Sigmoid colon (tissue), 4 donors: ENCODE measurements around the gene VAV3.

Experiments
- CTCF ChIP-seq, 4 experiments: fragments of 450-650 bp in 3 of 4; fragments of 200-600 bp in 1 of 4; IDR thresholded peaks; one replicate each; pipeline ENCODE4 v1.5.1; 2016 to 2019; ENCODE audit warnings: antibody characterized with exemption in 4 of 4, mild to moderate bottlenecking in 3 of 4, moderate library complexity in 2 of 4
- EP300 ChIP-seq, 4 donors: sonication (generic); formaldehyde crosslinking; IDR thresholded peaks; one replicate each; pipeline ENCODE4 v1.6.1; 2017; ENCODE audit warnings: antibody characterized with exemption in 4 of 4
- POLR2A ChIP-seq, 2 donors: fragments of 450-650 bp; IDR thresholded peaks; one replicate each; pipeline ENCODE4 v1.6.1; 2016; ENCODE audit warnings: antibody characterized with exemption in 2 of 2, mild to moderate bottlenecking in 2 of 2, moderate library complexity in 2 of 2
- POLR2AphosphoS5 ChIP-seq, 4 donors: sonication (generic); formaldehyde crosslinking; IDR thresholded peaks; one replicate each; pipeline ENCODE4 v1.6.1; 2017; ENCODE audit warnings: antibody characterized with exemption in 4 of 4

GRCh38 chr1:107851418-107851817 is 113.6 kb downstream of the VAV3 start:
- TF ChIP-seq CTCF (IDR thresholded peaks at IDR 0.05) (no peak), POLR2AphosphoS5 (IDR thresholded peaks at IDR 0.05) (no peak), EP300 (IDR thresholded peaks at IDR 0.05) (no peak), POLR2A (IDR thresholded peaks at IDR 0.05) (no peak)
